ENCODE measurements around the gene BRME1.

BRME1 gene

DNA sequence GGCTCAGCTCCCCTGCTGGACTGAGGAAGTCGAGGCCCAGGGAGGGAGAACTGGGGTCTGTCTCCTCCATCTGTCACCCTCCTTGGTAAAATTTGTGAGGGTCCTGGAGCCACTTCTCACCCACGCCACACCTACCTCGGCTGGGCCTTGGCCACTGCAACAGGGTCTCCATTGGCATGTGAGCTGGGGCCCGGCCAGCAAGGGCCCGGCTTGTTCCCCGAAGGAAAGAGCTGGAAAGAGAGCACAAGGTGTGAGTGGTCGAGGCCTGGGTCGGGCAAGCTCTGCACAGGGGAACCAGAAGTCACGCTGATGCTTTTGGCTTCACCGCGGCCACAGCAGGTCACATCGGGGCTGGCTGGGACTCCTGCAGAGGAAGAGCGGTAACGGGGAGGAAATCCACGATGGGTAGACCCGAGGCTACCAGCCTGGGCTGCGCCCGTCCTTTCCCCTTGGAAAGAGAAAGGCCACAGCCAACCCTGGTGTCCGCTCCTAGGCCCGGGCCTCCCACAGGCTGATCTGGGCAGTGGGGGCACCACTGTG is 20.0 kb downstream of the BRME1 start:
- no peak overlapping the region for H3K4me3 Mint-ChIP-seq
- no peaks in the 10 kb centered on the region for H3K27me3 Mint-ChIP-seq
- H3K27ac Mint-ChIP-seq = no peak overlapping the region
- H3K36me3 Mint-ChIP-seq = no peaks in the 10 kb centered on the region
- peaks cover 27% of the 10 kb centered on the region for H3K4me1 Mint-ChIP-seq (ENCODE audit: low read depth)
- H3K9me3 Mint-ChIP-seq (ENCODE audit: low read depth) = no peaks in the 10 kb centered on the region

- no peaks in the 10 kb centered on the region for H3K36me3 Mint-ChIP-seq
- H3K9me3 Mint-ChIP-seq (ENCODE audit: low read depth) = no peaks in the 10 kb centered on the region
- H3K4me3 Mint-ChIP-seq = no peak overlapping the region
- no peaks in the 10 kb centered on the region for H3K27me3 Mint-ChIP-seq
- peaks cover 34% of the 10 kb centered on the region for H3K4me1 Mint-ChIP-seq (ENCODE audit: low read depth)
- no peak overlapping the region for H3K27ac Mint-ChIP-seq
Measured at GRCh38 chr19:13884726-13885591, 21.0 kb downstream of the BRME1 start.

GRCh38 chr19:13883516-13884064 is 22.3 kb downstream of the BRME1 start:
- peaks cover 37% of the 10 kb centered on the region for H3K4me1 Mint-ChIP-seq (ENCODE audit: low read depth)
- peak overlapping the region; percentile 3 for H3K27ac Mint-ChIP-seq
- no peaks in the 10 kb centered on the region for H3K36me3 Mint-ChIP-seq
- H3K27me3 Mint-ChIP-seq = no peaks in the 10 kb centered on the region
- H3K9me3 Mint-ChIP-seq (ENCODE audit: low read depth) = no peaks in the 10 kb centered on the region
- no peak overlapping the region for H3K4me3 Mint-ChIP-seq

DNA sequence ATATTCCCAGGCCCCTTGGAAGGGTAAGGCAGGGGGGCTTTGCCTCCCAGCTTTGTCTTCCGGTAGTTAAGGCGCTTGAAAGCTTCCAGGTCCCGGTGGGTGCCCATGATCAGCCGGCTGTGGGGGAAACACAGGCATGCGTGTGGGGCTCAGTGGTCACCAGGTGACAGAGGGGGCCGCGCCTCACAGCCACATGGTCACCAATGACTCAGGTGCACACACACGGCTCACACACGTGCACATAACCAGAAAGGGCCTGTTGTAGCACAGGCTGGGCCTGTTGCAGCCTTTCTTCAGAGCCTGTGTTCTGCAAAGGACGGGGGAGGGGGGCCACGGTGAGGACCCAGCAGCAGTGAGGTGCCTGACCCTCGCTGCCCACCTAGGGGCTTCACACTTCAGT is 23.1 kb downstream of the BRME1 start:
- no peaks in the 10 kb centered on the region for H3K9me3 Mint-ChIP-seq (ENCODE audit: low read depth)
- H3K27me3 Mint-ChIP-seq = no peaks in the 10 kb centered on the region
- H3K4me1 Mint-ChIP-seq (ENCODE audit: low read depth) = peaks cover 37% of the 10 kb centered on the region
- no peak overlapping the region for H3K4me3 Mint-ChIP-seq
- peak overlapping the region; percentile 58 for H3K27ac Mint-ChIP-seq
- no peaks in the 10 kb centered on the region for H3K36me3 Mint-ChIP-seq

DNA sequence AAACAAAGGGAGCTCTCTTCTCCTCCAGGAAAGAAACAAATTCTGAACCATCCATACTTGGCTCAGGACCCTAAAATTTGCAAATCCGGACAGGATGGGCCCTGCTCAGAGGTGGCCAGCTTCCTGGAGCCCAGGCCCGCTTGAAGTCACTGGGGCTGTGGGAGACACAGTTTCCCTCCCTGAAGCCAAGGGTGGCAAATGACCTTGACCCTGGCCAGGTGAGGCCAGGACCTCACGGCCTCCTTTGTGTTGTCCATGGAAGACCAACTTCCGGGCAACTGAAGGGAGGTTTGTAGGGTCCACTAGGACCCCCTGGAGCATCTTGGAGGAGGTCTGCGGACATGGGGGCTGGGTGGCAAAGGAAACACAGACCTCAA is 23.5 kb downstream of the BRME1 start:
- peaks cover 37% of the 10 kb centered on the region for H3K4me1 Mint-ChIP-seq (ENCODE audit: low read depth)
- H3K27me3 Mint-ChIP-seq = no peaks in the 10 kb centered on the region
- H3K4me3 Mint-ChIP-seq = peak overlapping the region; percentile 40
- H3K36me3 Mint-ChIP-seq = no peaks in the 10 kb centered on the region
- H3K27ac Mint-ChIP-seq = peak overlapping the region; percentile 58
- H3K9me3 Mint-ChIP-seq (ENCODE audit: low read depth) = no peaks in the 10 kb centered on the region

DNA sequence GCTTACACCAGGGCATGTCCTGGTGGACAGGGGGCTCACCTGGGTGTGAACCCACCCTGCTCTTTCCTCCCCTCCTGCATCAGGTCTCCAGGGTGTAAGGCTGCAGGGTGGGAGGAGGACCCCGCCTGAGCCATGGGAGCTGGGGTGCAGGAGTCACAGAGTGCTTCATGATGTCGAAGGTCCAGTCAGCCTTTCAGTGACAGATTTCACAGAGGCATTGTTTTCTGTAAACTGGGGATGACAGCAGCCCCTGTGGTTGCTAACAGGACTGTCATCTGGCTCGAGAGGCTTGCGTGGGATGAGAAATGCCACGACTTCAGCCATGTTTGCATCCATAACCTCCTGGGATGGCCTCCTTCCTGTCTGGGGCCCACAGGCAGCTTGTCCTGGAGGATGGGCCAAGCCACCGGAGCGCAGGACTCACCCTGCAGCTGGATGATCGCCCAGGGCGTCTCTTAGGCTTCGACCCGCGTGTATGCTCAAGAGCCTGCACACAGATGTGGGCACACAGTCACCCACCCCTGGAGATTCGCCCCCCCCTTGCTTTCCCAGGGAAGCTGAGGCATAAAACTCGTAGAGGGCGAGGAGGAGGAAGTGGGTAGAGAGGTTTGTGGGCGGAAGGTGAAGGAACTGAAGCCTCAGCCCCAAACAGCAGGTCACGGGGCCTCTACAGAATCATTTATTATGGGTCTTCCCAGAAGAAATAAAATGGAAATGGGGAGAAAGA is 24.1 kb downstream of the BRME1 start:
- H3K4me1 Mint-ChIP-seq (ENCODE audit: low read depth) = peaks cover 37% of the 10 kb centered on the region
- H3K9me3 Mint-ChIP-seq (ENCODE audit: low read depth) = no peaks in the 10 kb centered on the region
- no peaks in the 10 kb centered on the region for H3K36me3 Mint-ChIP-seq
- peak overlapping the region; percentile 58 for H3K27ac Mint-ChIP-seq
- H3K27me3 Mint-ChIP-seq = no peaks in the 10 kb centered on the region
- H3K4me3 Mint-ChIP-seq = peak overlapping the region; percentile 66

GRCh38 chr19:13881251-13881691 is 24.6 kb downstream of the BRME1 start:
- peak overlapping the region; percentile 66 for H3K4me3 Mint-ChIP-seq
- H3K9me3 Mint-ChIP-seq (ENCODE audit: low read depth) = no peaks in the 10 kb centered on the region
- H3K27ac Mint-ChIP-seq = peak overlapping the region; percentile 61
- peaks cover 36% of the 10 kb centered on the region for H3K4me1 Mint-ChIP-seq (ENCODE audit: low read depth)
- no peaks in the 10 kb centered on the region for H3K27me3 Mint-ChIP-seq
- no peaks in the 10 kb centered on the region for H3K36me3 Mint-ChIP-seq

GRCh38 chr19:13880059-13881043 is 25.6 kb downstream of the BRME1 start:
- peak overlapping the region; percentile 61 for H3K27ac Mint-ChIP-seq
- H3K9me3 Mint-ChIP-seq (ENCODE audit: low read depth) = no peaks in the 10 kb centered on the region
- peaks cover 35% of the 10 kb centered on the region for H3K4me1 Mint-ChIP-seq (ENCODE audit: low read depth)
- no peaks in the 10 kb centered on the region for H3K36me3 Mint-ChIP-seq
- peak overlapping the region; percentile 66 for H3K4me3 Mint-ChIP-seq
- H3K27me3 Mint-ChIP-seq = no peaks in the 10 kb centered on the region

DNA sequence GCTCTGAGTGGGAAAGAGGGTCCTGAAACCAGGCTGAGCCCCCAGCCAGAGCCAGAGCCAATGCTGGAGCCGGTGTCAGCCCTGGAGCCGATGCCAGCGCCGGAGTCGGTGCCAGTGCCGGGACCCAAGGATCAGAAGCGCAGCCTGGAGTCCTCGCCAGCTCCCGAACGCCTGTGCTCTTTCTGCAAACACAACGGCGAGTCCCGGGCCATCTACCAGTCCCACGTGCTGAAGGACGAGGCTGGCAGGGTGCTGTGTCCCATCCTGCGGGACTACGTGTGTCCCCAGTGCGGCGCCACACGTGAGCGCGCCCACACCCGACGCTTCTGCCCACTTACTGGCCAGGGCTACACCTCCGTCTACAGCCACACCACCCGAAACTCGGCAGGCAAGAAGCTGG is 28.6 kb downstream of the BRME1 start:
- Mint-ChIP-seq H3K4me3 (no peak overlapping the region), H3K9me3 (ENCODE audit: low read depth) (no peaks in the 10 kb centered on the region), H3K27ac (no peak overlapping the region), H3K27me3 (no peaks in the 10 kb centered on the region), H3K36me3 (no peaks in the 10 kb centered on the region), H3K4me1 (ENCODE audit: low read depth) (peaks cover 31% of the 10 kb centered on the region)

GRCh38 chr19:13876834-13877233 is 29.1 kb downstream of the BRME1 start, which contains the start of gene NANOS3:
NANOS3 (plus strand) TSS chr19:13877134; CDS start chr19:13877249, 115 bp downstream.
- H3K4me3 Mint-ChIP-seq = no peak within 1 kb of the TSS
- H3K9me3 Mint-ChIP-seq (ENCODE audit: low read depth) = no peaks in the 10 kb centered on the region
- H3K27ac Mint-ChIP-seq = no peak within 1 kb of the TSS
- H3K36me3 Mint-ChIP-seq = no peaks in the 10 kb centered on the region
- H3K4me1 Mint-ChIP-seq (ENCODE audit: low read depth) = peaks cover 27% of the 10 kb centered on the region
- no peaks in the 10 kb centered on the region for H3K27me3 Mint-ChIP-seq

- Mint-ChIP-seq H3K27ac (no peak overlapping the region), H3K4me1 (ENCODE audit: low read depth) (peaks cover 17% of the 10 kb centered on the region), H3K9me3 (ENCODE audit: low read depth) (no peaks in the 10 kb centered on the region), H3K36me3 (no peaks in the 10 kb centered on the region), H3K4me3 (no peak overlapping the region), H3K27me3 (no peaks in the 10 kb centered on the region)
Measured at GRCh38 chr19:13875824-13876223, 30.1 kb downstream of the BRME1 start.

- H3K27me3 Mint-ChIP-seq = no peaks in the 10 kb centered on the region
- no peak overlapping the region for H3K27ac Mint-ChIP-seq
- H3K4me3 Mint-ChIP-seq = no peak overlapping the region
- peaks cover 10% of the 10 kb centered on the region for H3K4me1 Mint-ChIP-seq (ENCODE audit: low read depth)
- H3K9me3 Mint-ChIP-seq (ENCODE audit: low read depth) = no peaks in the 10 kb centered on the region
- no peaks in the 10 kb centered on the region for H3K36me3 Mint-ChIP-seq
Measured at GRCh38 chr19:13873834-13874515, 31.9 kb downstream of the BRME1 start.

- Mint-ChIP-seq H3K4me1 (ENCODE audit: low read depth) (peaks cover 14% of the 10 kb centered on the region), H3K27ac (no peak overlapping the region), H3K4me3 (peak overlapping the region; percentile 78), H3K36me3 (no peaks in the 10 kb centered on the region), H3K27me3 (no peaks in the 10 kb centered on the region), H3K9me3 (ENCODE audit: low read depth) (no peaks in the 10 kb centered on the region)
Measured at GRCh38 chr19:13872695-13873389, 33.1 kb downstream of the BRME1 start.
